ENCODE data around the gene ABHD13.
"Not testable (repeated sequence)": the region's sequence is repeated elsewhere in the genome, so short reads cannot be mapped to it uniquely, and the experiment has no call there.

Gene ABHD13

DNA sequence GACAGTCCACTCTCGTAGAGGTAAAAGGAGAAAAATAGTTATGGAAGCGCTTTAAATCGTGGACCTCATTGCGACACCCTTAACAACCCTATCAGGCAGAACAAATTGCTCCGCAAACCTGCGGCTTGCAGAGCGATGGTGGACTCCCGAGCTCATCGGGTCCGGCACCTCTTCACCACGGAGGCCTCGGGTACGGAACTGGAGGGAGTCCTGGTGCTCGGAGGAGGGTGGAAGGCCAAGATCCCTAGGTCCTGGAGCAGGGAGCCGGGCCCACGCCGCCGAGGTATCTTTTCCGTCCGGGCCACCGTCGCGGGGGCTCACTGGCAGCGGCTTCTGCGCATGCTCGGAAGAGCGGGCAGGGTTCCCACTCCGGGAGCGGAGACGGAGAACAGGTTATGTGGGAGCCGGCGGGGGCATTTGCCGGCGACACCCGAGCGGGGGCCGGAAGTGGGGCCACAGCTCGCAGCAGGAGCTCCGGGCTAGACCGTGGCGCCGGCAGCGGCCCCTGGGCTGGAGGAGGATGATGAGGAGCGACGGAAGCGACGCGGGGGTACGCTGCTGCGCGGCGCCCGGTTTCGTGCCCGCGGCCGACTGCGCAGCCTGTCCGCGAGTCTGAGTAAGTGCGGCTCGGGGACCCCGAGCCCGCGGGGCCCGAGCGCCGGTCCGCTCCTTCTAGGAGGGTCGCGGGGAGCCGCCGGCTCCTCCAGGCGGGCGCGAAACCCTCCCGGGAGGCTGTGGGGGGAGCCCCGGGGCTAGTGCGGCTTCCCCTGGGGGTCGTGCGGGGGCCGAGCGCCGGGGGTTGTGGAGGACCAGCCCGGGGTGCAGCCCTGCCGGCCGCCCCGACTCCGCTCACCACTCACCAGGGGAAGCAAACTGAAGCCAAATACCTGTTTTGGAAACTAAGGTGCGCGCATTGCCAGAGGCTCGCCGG lies at the start of gene ABHD13:
Gene ABHD13, plus strand, starts transcription at position 349 of the 931 bp plus-strand sequence. CDS start 10,827 bp downstream, outside the sequence.
- peak; percentile 92 for DNase-seq

DNA sequence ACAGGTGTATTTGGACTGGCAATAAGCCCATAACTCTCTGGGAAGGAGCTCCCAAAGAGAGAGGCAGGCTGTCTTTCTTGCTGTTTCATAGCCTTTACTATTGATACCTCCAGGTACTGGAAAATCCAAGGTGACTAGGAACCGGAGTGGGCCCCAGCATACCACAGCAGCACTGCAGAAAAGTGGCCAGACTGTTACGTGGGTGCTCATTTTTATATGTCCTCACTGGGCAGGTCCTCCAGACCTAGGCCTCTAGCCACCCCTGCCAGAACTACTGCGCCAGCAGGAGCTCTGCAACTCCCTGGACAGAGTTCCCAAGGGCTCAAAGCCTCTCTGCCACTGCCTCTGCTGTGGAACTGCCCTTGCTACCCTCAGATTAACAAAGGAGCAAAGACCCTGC lies 49.3 kb upstream of the ABHD13 start:
- DNase-seq, result no peak

DNA sequence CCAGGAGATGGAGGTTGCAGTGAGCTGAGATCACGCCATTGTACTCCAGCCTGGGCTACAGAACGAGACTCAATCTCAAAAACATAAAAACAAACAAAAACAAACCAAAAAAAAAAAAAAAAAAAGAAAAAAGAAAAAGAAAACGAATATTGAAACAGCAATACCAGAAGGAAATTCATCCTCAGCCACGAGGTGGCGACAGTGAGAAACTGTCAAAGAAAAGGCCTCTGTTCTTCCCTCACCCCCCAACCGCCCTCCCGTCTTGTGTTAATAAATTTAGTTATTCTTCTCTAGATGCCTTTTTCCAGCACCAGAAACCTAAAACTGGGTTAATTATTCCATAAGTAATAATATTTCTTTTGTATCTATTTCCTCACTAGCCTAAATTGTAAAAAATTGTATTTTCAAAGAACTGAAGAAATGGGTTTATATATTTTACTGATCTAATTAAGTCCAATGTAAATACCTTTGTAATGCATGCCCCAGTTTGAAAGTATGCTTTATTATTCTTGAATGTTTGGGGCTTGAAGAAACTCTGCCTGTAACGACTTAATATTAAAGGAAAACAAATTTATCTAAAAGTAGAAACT lies 41.4 kb upstream of the ABHD13 start:
- peak; percentile 38 for DNase-seq

DNA sequence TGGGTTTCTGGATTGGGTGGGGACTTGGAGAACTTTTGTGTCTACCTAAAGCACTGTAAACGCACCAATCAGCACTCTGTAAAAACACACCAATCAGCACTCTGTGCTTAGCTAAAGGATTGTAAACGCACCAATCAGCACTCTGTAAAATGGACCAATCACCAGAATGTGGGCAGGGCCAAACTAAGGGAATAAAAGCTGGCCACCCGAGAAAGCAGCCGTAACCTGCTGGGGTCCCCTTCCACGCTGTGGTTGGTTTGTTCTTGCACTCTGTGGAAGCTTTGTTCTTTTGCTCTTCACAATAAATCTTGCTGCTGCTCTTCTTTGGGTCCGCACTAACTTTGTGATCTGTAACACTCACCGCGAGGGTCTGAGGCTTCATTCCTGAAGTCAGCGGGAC lies 40.1 kb upstream of the ABHD13 start:
- DNase-seq, result no peak

DNA sequence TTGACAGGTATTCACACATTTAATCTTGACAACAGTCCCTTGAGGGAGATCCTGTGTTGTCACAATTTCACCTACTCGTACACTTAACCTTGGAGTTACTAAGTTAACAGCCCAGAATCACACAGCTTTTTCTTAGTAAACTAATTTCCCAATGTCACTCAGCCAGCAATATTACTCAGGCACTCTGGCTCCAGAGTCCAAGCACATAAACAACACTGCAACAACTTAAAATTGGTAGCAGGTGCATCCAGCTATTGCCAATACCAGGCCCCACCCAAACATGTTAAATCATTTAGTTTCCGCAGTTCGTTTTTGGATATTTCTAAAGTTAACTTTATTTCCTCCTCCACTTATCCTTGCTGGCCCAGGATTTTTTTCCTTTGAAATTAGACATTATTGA lies 35.5 kb upstream of the ABHD13 start:
- no peak for DNase-seq

DNA sequence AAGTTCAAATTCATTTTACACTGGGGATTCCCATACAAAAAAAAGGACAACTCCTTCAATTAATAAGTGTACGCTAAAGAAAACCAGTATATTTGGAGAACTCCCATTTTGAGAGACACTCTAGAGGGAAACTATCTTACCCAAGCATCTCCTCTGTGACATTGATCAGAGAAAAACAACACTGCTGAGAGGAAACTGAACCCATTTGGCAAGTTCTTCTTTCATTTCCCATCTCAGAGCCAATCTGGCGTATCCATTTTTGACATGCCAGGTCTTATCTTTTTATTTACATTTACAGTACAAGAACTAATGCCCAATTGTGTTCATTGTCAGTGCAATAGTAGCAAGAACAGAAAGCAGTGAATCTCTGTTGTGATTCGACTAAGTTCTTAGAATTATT lies 33.0 kb upstream of the ABHD13 start:
- no peak for DNase-seq

DNA sequence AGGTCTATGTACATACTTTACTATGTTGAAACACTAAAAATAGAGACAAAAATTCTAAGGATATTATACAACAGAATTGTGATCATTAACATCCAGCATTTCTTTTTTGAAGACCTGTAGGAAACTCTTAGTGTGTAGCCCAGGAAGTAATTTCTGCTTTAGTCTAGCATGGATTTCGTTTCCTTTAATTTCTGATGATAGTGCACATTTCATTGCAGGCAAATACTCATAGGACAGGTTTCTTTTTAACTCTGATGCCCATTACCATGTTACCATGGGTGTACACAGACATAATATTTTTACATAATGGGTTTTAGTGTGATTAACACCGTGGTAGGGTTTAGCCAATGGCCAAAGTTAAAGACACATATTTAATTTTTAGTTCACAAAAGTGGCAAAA lies 29.9 kb upstream of the ABHD13 start:
- no peak for DNase-seq

DNA sequence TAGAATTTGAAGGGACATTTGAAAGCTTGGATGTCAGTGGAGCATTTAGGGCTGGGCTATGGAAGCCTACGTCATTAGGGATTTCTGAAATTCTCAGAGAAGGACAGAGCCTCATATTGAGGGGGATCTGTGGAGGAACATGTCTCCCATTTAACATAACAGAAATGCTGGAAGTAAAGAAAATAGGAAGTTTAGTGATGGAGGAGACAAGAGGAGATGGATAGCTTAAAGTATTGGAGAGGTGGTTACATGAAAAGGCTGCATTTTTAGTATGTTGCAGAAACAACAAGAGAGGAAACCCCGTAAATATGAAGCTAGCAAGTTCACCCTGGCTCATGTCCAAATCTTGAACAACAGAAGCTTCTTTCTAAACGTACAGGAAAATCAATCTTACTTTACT lies 27.3 kb upstream of the ABHD13 start:
- DNase-seq, result no peak

DNA sequence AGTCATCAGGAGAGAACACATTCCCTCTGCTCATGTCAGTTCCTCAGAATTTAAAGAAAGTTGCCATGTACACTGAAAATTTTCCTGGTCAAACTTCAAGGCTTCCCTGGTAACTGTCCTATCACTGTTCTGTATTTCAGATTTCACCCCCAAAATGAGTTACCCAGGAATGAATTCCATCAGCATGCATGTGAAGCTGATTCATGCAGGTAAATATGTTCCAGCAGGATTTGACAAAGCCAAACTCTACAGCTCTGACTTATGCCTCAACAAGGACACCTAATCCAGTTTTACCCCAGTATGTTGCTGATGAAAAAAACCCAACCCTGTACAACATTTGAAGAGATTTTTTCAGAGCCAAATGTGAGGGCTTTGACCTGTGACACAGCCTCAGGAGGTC lies 24.4 kb upstream of the ABHD13 start:
- no peak for DNase-seq

DNA sequence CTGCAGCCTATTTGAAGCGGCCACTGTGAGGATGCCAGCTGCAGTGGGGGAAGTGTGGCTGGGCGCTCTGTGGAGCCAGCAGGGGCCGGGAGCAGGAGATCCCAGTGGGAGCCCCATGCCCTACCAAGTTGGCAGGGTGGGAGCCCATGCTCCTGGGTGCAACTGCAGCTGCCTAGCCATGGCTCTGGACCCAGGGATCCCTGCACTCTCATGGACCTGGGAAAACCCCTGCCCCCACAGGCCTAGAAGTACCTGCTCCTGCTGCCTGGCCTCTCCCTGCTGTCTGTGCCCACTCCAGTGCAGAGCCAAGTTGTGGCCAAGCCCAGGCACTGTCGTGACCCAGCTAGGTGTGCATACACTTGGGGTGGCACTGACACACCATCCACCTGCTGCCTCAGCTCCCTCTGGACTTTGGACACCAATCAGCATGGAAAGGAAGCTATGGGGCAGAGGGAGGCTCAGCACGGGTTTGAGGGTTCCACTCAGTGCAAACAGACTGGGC lies 23.7 kb upstream of the ABHD13 start:
- DNase-seq, result no peak

DNA sequence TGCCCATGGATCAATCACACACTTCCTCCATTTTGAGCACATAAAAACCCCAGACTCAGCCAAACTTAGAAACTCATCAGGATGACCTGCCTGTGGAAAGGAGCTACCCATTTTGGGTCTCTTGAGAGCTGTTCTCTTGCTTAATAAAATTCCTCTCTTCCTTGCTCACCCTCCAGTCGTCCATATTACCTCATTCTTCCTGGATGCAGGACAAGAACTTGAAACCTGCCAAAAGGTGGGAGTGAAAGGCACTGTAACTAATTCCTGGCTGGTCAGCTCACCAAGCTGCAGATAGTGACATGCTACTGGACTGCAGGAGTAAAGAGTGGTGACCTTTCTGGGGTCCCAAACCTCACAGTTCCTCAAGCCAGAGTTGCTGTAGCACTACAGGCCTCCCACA lies 23.0 kb upstream of the ABHD13 start:
- no peak for DNase-seq

DNA sequence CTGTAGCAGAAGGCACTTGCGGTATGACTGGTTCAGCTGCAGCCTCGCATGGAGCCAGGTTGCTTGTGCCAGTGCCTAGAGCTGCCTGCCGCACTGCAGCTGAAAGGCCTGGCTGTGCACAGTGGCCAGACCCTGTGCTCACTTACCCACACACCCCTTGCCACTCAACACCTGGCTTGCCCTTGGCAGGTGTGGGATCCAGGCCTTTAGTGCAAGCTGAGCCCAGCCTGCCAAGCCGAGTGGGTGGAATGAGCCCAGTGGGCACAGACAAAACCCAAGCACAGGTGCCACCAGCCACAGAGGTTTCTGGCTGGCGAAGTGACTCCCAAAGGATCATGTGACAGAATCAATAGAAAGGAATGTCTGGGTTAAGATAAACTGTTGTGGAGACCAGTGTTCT lies 22.3 kb upstream of the ABHD13 start:
- DNase-seq, result no peak

DNA sequence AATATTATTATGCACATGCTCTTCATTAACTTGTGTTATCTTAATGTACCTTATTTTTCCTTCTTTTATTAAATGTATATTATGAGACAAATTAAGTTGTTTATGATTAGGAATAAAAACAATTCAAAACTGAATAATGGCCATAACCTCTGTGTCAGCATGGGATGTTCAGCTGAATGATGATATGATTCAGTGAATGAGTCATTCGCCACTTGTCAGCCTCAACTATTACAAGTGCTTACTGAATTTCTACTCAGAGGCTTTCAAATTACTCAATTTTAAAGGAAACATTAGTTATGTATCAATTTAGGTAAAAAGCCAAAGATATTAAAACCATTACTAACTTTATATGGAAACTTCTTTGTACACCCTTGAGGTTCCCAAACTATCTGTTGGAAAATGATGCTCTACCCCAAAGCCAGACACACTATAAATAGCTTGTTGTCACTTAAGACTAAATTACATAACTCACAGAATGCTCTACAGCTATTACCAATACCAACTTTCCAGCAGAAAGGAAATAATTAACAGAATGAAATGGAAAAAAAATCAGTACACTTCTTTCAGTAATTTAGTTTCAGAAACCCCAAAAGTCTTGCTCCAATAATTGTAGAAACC lies 17.3 kb upstream of the ABHD13 start:
- DNase-seq, result no peak

DNA sequence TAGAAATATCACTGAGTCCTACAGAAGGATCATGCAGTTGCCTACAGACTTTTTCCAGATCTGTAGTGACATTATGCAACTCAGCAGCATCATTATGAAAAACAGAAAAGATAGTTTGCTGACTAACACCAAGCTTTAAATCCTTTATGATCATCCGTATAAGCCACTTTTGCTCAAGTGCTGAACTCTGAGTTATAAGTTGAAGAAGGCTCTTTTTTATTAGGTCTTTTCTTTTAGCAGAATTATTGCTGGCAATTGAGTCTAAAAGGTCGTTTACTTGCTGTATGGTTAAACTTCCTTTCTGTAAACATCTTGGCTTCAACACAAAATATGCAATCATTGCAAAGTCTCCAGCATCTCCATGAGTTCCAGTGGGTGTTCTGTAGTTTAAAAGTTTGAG lies 7.6 kb upstream of the ABHD13 start:
- DNase-seq, result no peak

DNA sequence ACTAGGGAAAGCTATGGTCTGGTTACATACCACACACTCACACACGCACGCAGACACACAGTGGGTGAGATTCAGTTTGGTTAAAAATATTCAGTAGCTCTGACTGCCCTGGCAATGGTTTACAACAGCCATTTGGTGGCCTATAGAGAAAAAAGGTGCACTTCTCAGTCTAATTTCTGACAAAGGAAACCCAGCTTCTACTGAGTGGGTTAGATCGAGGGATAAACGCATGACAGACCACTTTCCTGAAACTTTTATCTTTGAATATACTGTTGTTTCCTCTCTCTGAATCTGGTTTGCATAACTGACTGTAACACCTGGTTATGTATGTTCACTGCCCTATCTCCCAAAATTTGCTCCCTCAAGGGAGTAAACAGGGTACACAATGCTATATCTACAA lies 5.3 kb upstream of the ABHD13 start:
- DNase-seq, result no peak

DNA sequence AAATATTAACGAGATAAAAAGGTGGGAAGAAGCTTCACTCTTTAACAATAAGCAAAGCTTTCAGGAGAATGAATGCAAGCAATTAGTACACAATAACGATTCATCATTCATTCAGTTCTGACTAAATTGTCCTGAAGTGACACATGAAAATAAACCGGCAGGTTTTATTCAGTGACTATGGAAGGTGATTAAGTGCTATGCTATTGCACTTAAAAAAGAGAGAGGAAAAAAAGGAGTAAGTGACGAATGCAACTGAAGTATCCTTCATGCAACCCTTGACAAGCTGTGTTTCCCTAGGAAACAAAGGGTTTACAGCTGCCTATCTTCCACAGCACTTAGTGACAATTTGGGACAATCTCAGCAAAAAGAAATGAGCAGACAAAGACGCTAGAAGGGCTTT lies 4.2 kb upstream of the ABHD13 start:
- no peak for DNase-seq

DNA sequence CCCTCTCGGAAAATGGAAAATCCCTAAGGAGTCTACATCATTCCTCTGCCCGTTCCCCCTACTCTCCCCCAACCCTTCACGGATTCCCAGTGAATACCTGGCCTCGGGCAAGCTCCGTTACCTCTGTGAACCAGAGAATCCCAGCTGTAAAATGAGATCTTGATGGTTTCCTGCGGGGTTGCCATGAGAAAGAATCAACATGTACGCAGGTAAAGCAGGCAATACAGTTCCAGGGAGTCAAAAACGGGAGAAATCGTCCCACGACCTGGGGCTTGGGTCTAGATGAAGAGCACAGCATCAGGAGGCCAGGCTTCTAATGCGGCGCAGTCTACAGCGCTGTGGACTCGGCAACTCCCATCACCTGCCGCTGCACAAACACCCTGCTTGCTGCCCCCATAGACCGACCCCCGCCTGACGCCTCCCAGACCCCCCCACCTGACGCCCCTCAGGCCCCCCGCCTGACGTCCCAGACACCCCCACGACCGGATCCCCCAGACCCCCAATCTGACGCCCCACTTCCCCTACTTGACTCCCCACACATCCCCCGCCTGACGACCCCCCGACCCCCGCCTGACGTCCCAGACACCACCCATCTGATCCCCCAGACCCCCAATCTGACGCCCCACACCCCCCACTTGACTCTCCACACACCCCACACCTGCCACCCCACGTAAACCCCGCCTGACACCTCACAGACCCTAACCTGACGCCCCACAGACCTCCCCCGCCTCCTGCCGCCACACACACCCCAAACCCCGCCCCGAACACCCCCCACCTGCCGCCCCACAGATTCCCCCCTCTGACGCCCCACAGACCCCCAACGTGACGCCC lies 3.5 kb upstream of the ABHD13 start:
- no peak for DNase-seq

DNA sequence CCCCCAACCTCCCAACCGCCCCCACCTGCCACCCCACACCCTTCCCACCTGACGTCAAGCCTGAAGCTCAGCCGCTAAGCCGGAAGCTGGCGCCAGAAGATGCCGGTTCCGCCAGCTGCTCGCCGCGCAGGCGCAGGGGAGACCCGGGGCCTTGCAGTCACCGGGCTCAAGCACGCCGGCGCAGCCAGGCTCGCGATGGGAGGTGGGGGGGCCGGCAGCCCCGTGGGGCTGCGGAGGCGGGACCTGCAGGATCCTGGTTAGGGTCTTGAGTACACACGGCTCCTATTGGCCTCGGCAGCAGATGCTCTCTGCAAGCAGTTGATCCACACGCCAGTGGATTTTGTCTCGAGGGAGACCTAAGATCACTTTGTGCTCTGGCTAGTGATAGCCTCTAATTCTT lies 2.8 kb upstream of the ABHD13 start, which contains the start of gene LIG4:
Gene LIG4, minus strand, starts transcription at position 101 of the 400 bp plus-strand sequence. CDS start 4,268 bp downstream, outside the sequence.
- peak; percentile 93 for DNase-seq

DNA sequence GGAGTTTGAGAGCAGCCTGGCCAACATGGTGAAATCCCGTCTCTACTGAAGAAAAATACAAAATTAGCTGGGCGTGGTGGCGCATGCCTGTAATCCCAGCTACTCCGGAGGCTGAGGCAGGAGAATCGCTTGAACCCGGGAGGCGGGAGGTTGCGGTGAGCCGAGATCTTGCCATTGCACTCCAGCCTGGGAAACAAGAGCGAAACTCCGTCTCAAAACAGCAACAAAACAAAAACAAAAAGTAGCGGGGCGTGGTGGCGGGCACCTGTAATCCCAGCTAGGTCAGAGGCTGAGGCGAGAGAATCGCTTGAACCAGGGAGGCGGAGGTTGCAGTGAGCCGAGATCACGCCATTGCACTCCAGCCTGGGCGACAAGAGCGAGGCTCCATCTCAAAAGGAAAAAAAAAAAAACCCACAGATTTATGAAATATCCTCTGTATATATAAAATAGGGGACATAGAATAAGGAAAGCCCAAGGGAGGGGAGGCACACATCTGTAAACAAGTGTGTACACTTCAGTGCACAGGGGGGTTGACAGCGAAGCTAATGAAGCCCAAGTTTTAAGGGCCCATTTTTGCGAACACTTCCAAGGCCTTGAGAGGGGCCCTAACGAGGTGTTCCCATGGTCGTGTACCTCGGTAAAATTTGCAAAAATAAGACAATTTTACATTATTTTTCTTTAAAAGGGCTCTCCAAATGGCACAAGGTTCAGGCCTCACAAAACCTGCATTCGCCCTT lies 717 bp upstream of the ABHD13 start:
- not testable (repeated sequence) for DNase-seq

DNA sequence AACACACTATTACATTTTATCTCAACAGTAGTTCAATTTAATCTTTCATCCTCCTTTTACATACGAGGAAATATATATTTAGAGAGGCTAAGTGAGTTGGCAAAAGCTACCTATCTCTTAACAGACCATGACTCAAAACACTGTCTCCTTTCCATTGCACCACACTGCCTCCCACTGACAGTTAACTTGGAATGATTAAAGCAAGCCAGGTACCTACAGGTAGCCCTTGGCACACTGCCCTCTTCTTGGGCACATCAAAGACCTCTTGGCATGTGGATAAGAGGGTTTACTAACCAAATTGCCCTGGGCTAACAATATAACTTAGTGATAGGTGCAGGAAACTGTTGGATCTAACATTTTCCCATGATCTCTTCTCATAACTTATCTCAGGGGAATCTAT lies 1.8 kb downstream of the ABHD13 start:
- DNase-seq, result peak; percentile 35

DNA sequence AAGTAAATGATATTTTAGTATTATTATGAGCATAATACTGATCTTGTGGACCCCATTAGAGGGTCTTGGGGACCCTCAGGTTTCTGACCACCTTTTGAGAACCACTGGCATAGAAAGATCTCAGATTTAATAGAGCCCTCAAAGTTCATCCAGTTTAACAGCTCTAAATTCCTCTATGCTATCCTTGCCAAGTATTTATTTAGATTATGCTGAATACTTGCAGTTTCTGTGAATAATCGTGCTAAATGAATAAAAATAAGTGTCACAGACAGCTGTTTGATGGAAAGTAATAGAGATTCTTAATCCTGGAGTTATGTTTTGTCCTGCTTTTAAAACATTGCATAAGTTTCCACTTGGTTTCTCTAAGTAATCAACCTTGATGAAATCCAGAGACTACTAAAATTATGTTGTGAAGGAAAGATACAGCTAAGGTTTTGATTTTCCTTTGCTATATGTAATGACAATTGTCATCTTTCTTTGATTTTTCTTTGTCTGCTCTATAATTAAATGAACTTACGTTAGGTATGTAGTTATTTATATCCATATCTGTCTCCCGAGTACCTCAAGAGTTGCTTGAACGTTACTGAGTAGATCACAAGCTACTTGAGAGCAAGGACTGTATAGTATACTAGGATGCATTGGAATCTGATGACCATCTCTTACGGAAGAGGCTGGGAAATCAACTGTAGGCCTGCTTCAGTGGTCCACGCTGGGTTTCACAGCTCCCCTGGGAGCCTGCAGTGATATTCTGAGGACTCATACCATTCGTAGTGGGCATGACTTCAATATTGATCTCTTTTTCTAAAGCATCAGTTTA lies 5.7 kb downstream of the ABHD13 start:
- no peak for DNase-seq
